GM12878 (cell line): ENCODE measurements around the gene ADH6. TPM values are rescaled to one million over a fixed set of nuclear protein-coding genes. Genes with fewer than 3 reads are reported as not detected.

Experiments
- ATAC-seq: fragments of 200-7000 bp; cut with Tn5 transposase; 3 replicates; pipeline ENCODE4 v1.9.1; 2020; ENCODE audit warnings: mild to moderate bottlenecking, moderate library complexity
- BruUV-seq: library from RNA; stranded (reverse); fragments of 400-500 nt; replicated peaks from 2 replicates; lab custom pipeline; 2021; lab: Mats Ljungman, UMichigan
- CTCF ChIA-PET: fragments of 300-600 bp; sonication (Branson Sonifier 250); formaldehyde crosslinking; extraction: SDS; loops from one replicate; lab custom pipeline; 2021; ENCODE audit warnings: inconsistent platforms; lab: Yijun Ruan, JAX
- POLR2A ChIA-PET: fragments of 350-600 bp; formaldehyde crosslinking; extraction: SDS; loops from one replicate; lab custom pipeline; 2021; ENCODE audit warnings: inconsistent platforms; lab: Charles Lee
- RAD21 ChIA-PET: fragments of 300-600 bp; sonication (Branson Sonifier 250); formaldehyde crosslinking; loops from one replicate; lab custom pipeline; 2023; ENCODE audit warnings: antibody characterized with exemption; ENCODE audit not compliant: unreplicated experiment; lab: Charles Lee
- SMC1A ChIA-PET: fragments of 300-600 bp; sonication (Branson Sonifier 250); formaldehyde crosslinking; loops from one replicate; lab custom pipeline; 2023; ENCODE audit not compliant: unreplicated experiment, uncharacterized antibody; lab: Charles Lee
- DNase-seq: peaks from one replicate; pipeline ENCODE4 v3.0.0-alpha.2; 2011; ENCODE audit warnings: low read depth, low spot score
- FAIRE-seq: peaks from 3 replicates; lab custom pipeline; 2011; peaks lifted over from hg19 to GRCh38; lab: Jason Lieb, UNC
- H2AFZ ChIP-seq: 2 replicates; pipeline ENCODE4 v1.6.0; 2011; ENCODE audit warnings: low read depth, low read length, control low read depth; ENCODE audit not compliant: control insufficient read depth
- H3K27ac ChIP-seq: 2 replicates; pipeline ENCODE4 v1.5.1; 2011; ENCODE audit warnings: control low read depth; ENCODE audit not compliant: control insufficient read depth, insufficient read depth
- H3K27me3 ChIP-seq, 2 experiments: replicated peaks in 1 of 2; 2 replicates each; pipeline versions ENCODE4 v1.6.0 to v1.6.1; 2011; ENCODE audit warnings: low read length in 1 of 2; ENCODE audit not compliant: control insufficient read depth in 2 of 2, insufficient read depth in 2 of 2
- H3K36me3 ChIP-seq, 2 experiments: 2 replicates each; pipeline ENCODE4 v1.5.1; 2011; ENCODE audit warnings: low read length in 1 of 2; ENCODE audit not compliant: control insufficient read depth in 2 of 2, insufficient read depth in 2 of 2
- H3K4me1 ChIP-seq: 2 replicates; pipeline ENCODE4 v1.6.1; 2011; ENCODE audit warnings: mild to moderate bottlenecking, low read length, moderate library complexity, mixed read lengths; ENCODE audit not compliant: control insufficient read depth, insufficient read depth
- H3K4me2 ChIP-seq: 2 replicates; pipeline ENCODE4 v1.6.0; 2011; ENCODE audit warnings: control low read depth; ENCODE audit not compliant: control insufficient read depth, insufficient read depth
- H3K4me3 ChIP-seq: fragments of 200-600 bp; sonication (generic); 2 replicates; pipeline ENCODE4 v1.5.1; 2016
- H3K79me2 ChIP-seq: 2 replicates; pipeline ENCODE4 v1.6.0; 2011; ENCODE audit warnings: low read length; ENCODE audit not compliant: control insufficient read depth, insufficient read depth
- H3K9ac ChIP-seq: 2 replicates; pipeline ENCODE4 v1.8.0; 2011; ENCODE audit warnings: low read length, control low read depth, mixed read lengths; ENCODE audit not compliant: control insufficient read depth, insufficient read depth
- H3K9me3 ChIP-seq: replicated peaks from 3 replicates; pipeline ENCODE4 v1.5.1; 2011; ENCODE audit warnings: mild to moderate bottlenecking, low read length; ENCODE audit not compliant: control insufficient read depth, insufficient read depth
- H4K20me1 ChIP-seq: 2 replicates; pipeline ENCODE4 v1.6.0; 2011; ENCODE audit not compliant: control insufficient read depth, insufficient read depth
- BACH1 ChIP-seq: fragments of 450-650 bp; IDR thresholded peaks from 2 replicates; pipeline ENCODE4 v1.6.1; 2017; ENCODE audit warnings: mild to moderate bottlenecking, borderline replicate concordance
- BMI1 ChIP-seq: fragments of 450-650 bp; IDR thresholded peaks from 2 replicates; pipeline ENCODE4 v1.6.1; 2016; ENCODE audit warnings: mild to moderate bottlenecking, moderate library complexity, borderline replicate concordance
- JUNB ChIP-seq: IDR thresholded peaks from 2 replicates; pipeline ENCODE4 v1.6.1; 2016; ENCODE audit warnings: antibody characterized with exemption, mild to moderate bottlenecking
- JUND ChIP-seq: IDR thresholded peaks from 2 replicates; pipeline ENCODE4 v1.6.1; 2012; ENCODE audit warnings: low read depth, mild to moderate bottlenecking, low read length, improper control_type of control experiment, moderate library complexity
- MEF2A ChIP-seq: IDR thresholded peaks from 2 replicates; pipeline ENCODE4 v1.6.1; 2011; ENCODE audit warnings: low read depth, mild to moderate bottlenecking, low read length, moderate library complexity; ENCODE audit not compliant: insufficient read depth
- SP1 ChIP-seq: IDR thresholded peaks from one replicate; pipeline ENCODE4 v1.6.1; 2011; ENCODE audit warnings: low read depth, low read length
- SUZ12 ChIP-seq: fragments of 200-600 bp; sonication (generic); IDR thresholded peaks from one replicate; pipeline ENCODE4 v1.6.1; 2018; ENCODE audit warnings: antibody characterized with exemption, mild to moderate bottlenecking; ENCODE audit not compliant: unreplicated experiment
- WRNIP1 ChIP-seq: IDR thresholded peaks from 2 replicates; pipeline ENCODE4 v1.6.1; 2011; ENCODE audit warnings: low read depth, low read length, improper control_type of control experiment, borderline replicate concordance
- ZSCAN29 ChIP-seq: fragments of 450-650 bp; IDR thresholded peaks from 2 replicates; pipeline ENCODE4 v1.6.1; 2017; ENCODE audit warnings: mild to moderate bottlenecking, moderate library complexity
- WGBS: methylation state at CpG from one replicate; pipeline ENCODE4 v1.1.6; 2016; ENCODE audit warnings: low lambda C conversion rate; ENCODE audit not compliant: insufficient replicate concordance, insufficient coverage; ENCODE audit errors: missing lambda C conversion rate; 5-methylcytosine and 5-hydroxymethylcytosine counted together
- in situ Hi-C: fragments of 300-500 bp; cut with MboI; formaldehyde crosslinking; loops from 9 replicates; pipeline ENCODE4 v1.14.3; 2018; ENCODE audit warnings: mixed read lengths
- intact Hi-C: fragments of 100-400 bp; cut with micrococcal nuclease; formaldehyde crosslinking; loops from one replicate; pipeline ENCODE4 v1.14.2; 2022; ENCODE audit not compliant: unreplicated experiment
- polyA plus RNA-seq, 11 experiments: library from polyadenylated mRNA; depleted of rRNA in 4 of 11; unstranded in 6 of 11; stranded (reverse) in 5 of 11; fragments of >200 nt; fragmentation: Nextera tagmentation in 4 of 11; fragmentation: Illumina TruSeq in 1 of 11; extraction: Ambion mirVana in 4 of 11; extraction: Trizol in 1 of 11; gene quantifications; 1 replicate in 1 of 11; 2 replicates in 10 of 11; pipeline versions ENCODE4 v1.2.1 to v1.2.3, GENCODE V29; 2011 to 2016; ENCODE audit warnings: inconsistent platforms in 2 of 11, missing spikeins in 2 of 11, low read depth in 1 of 11
- total RNA-seq, 4 experiments: library from RNA; depleted of rRNA in 3 of 4; stranded (reverse); fragments of >200 nt in 3 of 4; fragmentation: Illumina TruSeq in 1 of 4; extraction: Trizol in 1 of 4; gene quantifications; 2 replicates each; pipeline versions ENCODE4 v1.2.1 to v1.2.3, GENCODE V29; 2013 to 2021
- TF ChIP-seq, protein P1 (sequence below): fragments of 450-650 bp; IDR thresholded peaks from 2 replicates; pipeline ENCODE4 v1.6.1; 2017; ENCODE audit warnings: low read depth, mild to moderate bottlenecking, moderate library complexity

Gene ADH6
- total and polyA plus RNA-seq, 10 of the 15 experiments (the other 5 are each of a cell fraction or from before 2014, with no cell fraction given): 0.03 to 0.16 TPM; not detected in 8

DNA sequence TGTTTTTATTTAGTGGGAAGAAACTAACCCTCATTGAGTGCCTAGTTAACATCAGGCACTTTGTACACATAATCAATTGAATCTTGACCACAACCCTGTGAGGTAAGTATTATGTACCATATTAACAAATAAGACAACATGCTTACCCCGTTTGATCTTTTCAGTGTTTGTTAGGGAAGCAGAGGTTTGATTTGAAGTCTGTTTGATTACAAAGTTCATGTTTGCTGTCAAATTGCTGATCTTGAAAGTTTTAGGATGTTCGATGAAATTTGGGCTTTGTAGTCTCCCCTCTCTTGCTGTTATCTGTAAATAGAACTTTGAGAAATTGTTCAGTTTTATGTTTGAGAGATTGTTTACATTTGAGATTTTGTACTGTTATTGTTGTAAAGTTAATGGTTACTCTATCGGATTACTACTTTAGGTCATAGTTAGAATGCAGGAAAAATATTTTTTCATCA, 61.5 kb downstream of the ADH6 start (continued):
- TF ChIP-seq BMI1 (no peak), ZSCAN29 (no peak), BACH1 (no peak)
- TF ChIP-seq, all 136 proteins: peak for 0

DNA sequence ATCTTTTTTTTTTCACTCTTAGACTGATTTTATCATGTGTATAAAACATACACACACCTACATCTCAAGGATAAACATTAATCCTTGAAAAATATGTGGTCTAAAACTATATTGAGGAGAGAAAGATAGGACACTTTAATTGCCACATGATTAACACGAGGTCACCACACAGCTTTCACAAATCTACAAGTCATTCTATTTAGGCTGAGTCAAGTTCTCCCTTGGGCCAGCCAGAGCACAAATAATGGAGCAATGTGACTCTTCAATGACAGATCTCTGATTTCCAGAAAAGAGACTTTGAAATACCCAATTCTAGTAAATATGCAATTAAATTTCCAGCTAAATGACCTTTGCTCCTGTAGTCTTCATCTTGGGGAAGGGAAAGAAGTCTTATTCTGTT, 62.1 kb downstream of the ADH6 start:
- Histone ChIP-seq H3K9me3 (no peaks in the 10 kb centered on the region), H3K4me1 (no peaks in the 10 kb centered on the region), H3K36me3 (no peaks in the 10 kb centered on the region), H3K79me2 (no peaks in the 10 kb centered on the region), H2AFZ (no peak overlapping the region), H3K4me2 (no peak overlapping the region), H4K20me1 (no peaks in the 10 kb centered on the region), H3K27ac (no peak overlapping the region), H3K27me3 (no peaks in the 10 kb centered on the region), H3K4me3 (no peak overlapping the region), H3K9ac (no peak overlapping the region)
- ChIA-PET POLR2A (interaction anchor here (0.6 kb wide), 1 partner anchor 1039 kb away, joined by 3 read pairs; no protein-coding TSS in a partner anchor), RAD21 (no interaction called here), CTCF (no interaction called here), SMC1A (no interaction called here)
- in situ Hi-C loops (no loop called here), intact Hi-C loops (no loop called here)
- WGBS: 6% methylated on average over 1 of the region's 1 CpG
- BruUV-seq: no TSS peak
- no peak for DNase-seq
- no peak for TF ChIP-seq JUNB
- TF ChIP-seq MEF2A: no peak
- TF ChIP-seq SP1: no peak
- TF ChIP-seq SUZ12: no peak
- TF ChIP-seq, protein P1, sequence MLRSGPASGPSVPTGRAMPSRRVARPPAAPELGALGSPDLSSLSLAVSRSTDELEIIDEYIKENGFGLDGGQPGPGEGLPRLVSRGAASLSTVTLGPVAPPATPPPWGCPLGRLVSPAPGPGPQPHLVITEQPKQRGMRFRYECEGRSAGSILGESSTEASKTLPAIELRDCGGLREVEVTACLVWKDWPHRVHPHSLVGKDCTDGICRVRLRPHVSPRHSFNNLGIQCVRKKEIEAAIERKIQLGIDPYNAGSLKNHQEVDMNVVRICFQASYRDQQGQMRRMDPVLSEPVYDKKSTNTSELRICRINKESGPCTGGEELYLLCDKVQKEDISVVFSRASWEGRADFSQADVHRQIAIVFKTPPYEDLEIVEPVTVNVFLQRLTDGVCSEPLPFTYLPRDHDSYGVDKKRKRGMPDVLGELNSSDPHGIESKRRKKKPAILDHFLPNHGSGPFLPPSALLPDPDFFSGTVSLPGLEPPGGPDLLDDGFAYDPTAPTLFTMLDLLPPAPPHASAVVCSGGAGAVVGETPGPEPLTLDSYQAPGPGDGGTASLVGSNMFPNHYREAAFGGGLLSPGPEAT: no peak
- TF ChIP-seq WRNIP1: no peak
- no peak for TF ChIP-seq JUND
- ATAC-seq: no peak
- no peak for FAIRE-seq
